OCI-LY3 (cell line): ENCODE measurements around the gene TENM4.

Experiments used
- H2AFZ ChIP-seq: fragments of 200-600, 300-600 bp; shearing (Covaris generic); 2 replicates; pipeline ENCODE4 v1.6.0; 2014; ENCODE audit warnings: antibody characterized with exemption, low read depth, low read length
- H3K27ac ChIP-seq: fragments of 200-600, 300-600 bp; sonication (generic); 2 replicates; pipeline ENCODE4 v1.5.1; 2014; ENCODE audit warnings: mild to moderate bottlenecking, low read length, moderate library complexity, mixed read lengths
- H3K27me3 ChIP-seq: fragments of 200-600, 300-600 bp; sonication (generic); 2 replicates; pipeline ENCODE4 v1.6.1; 2014; ENCODE audit warnings: low read depth, low read length, mixed read lengths
- H3K36me3 ChIP-seq: fragments of 200-600, 300-600 bp; sonication (generic); replicated peaks from 2 replicates; pipeline ENCODE3; 2014; ENCODE audit warnings: low read depth, low read length, mixed read lengths
- H3K4me1 ChIP-seq: fragments of 300-600, 200-600 bp; sonication (generic); 2 replicates; pipeline ENCODE4 v1.6.1; 2014; ENCODE audit warnings: low read length, mixed read lengths
- H3K4me2 ChIP-seq: fragments of 200-600, 300-600 bp; sonication (generic); 2 replicates; pipeline ENCODE4 v1.6.1; 2014; ENCODE audit warnings: low read length, mixed read lengths
- H3K4me3 ChIP-seq: fragments of 300-600, 200-600 bp; sonication (generic); 2 replicates; pipeline ENCODE4 v1.5.1; 2014; ENCODE audit warnings: antibody characterized with exemption, mild to moderate bottlenecking, low read length, moderate library complexity
- H3K79me2 ChIP-seq: fragments of 300-600, 200-600 bp; shearing (Covaris generic); 2 replicates; pipeline ENCODE4 v1.6.1; 2014; ENCODE audit warnings: mild to moderate bottlenecking, low read length, mixed read lengths
- H3K9ac ChIP-seq: fragments of 300-600, 200-600 bp; shearing (Covaris generic); 2 replicates; pipeline ENCODE4 v1.6.0; 2014; ENCODE audit warnings: mild to moderate bottlenecking, low read length, moderate library complexity
- H3K9me3 ChIP-seq: fragments of 200-600, 300-600 bp; shearing (Covaris generic); 2 replicates; pipeline ENCODE4 v1.6.1; 2014; ENCODE audit warnings: low read length, mixed read lengths; ENCODE audit not compliant: insufficient read depth
- H4K20me1 ChIP-seq: fragments of 200-600, 300-600 bp; sonication (generic); 2 replicates; pipeline ENCODE4 v1.6.1; 2016; ENCODE audit warnings: low read length, mixed read lengths; ENCODE audit not compliant: insufficient read depth
- EZH2phosphoT487 ChIP-seq: fragments of 200-600 bp; shearing (Covaris generic); IDR thresholded peaks from 2 replicates; pipeline ENCODE4 v1.6.1; 2018; ENCODE audit warnings: antibody characterized with exemption, mixed run types, low read depth
- TF ChIP-seq, protein P1 (sequence below): fragments of 200-600, 300-600 bp; sonication (generic); IDR thresholded peaks from 2 replicates; pipeline ENCODE4 v1.5.1; 2014; ENCODE audit warnings: antibody characterized with exemption, low read length, low read depth

The TENM4 gene

DNA sequence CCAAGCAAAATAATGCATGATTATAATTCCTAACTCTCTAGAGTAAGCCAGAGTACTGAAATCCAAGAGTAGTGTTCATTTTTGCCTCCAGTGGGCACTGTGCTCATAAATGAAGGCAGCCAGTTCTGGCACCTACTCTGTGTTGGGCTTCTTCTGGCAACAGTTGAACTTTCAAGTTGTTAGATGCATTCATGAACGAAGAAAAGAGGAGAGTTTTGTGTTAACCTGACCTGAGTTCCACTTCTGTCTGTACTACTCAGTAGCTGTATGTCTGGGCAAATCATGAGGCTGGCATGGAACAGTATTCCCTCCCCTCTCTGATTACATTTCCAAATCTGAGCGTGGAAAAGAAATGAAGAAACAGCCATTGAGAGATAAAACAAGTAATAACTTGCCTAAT lies 20.3 kb upstream of the TENM4 start:
- H3K4me1 ChIP-seq, result peaks cover 13% of the 10 kb centered on the region
- no peak overlapping the region for H3K9ac ChIP-seq
- H3K27ac ChIP-seq, result no peak overlapping the region
- H2AFZ ChIP-seq, result no peak overlapping the region
- peaks cover 6% of the 10 kb centered on the region; the same call in 1 of the 2 replicates for H3K27me3 ChIP-seq
- H3K4me3 ChIP-seq, result no peak overlapping the region
- no peaks in the 10 kb centered on the region for H3K79me2 ChIP-seq
- no peak for TF ChIP-seq EZH2phosphoT487
- TF ChIP-seq, protein P1, sequence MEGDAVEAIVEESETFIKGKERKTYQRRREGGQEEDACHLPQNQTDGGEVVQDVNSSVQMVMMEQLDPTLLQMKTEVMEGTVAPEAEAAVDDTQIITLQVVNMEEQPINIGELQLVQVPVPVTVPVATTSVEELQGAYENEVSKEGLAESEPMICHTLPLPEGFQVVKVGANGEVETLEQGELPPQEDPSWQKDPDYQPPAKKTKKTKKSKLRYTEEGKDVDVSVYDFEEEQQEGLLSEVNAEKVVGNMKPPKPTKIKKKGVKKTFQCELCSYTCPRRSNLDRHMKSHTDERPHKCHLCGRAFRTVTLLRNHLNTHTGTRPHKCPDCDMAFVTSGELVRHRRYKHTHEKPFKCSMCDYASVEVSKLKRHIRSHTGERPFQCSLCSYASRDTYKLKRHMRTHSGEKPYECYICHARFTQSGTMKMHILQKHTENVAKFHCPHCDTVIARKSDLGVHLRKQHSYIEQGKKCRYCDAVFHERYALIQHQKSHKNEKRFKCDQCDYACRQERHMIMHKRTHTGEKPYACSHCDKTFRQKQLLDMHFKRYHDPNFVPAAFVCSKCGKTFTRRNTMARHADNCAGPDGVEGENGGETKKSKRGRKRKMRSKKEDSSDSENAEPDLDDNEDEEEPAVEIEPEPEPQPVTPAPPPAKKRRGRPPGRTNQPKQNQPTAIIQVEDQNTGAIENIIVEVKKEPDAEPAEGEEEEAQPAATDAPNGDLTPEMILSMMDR, result peak; percentile 92
- H3K4me2 ChIP-seq, result 0 out of 2 replicates have a peak overlapping the region, but pooled peaks have one; percentile 10
- H3K36me3 ChIP-seq, result no peaks in the 10 kb centered on the region
- H3K9me3 ChIP-seq, result no peaks in the 10 kb centered on the region
- H4K20me1 ChIP-seq, result no peaks in the 10 kb centered on the region

DNA sequence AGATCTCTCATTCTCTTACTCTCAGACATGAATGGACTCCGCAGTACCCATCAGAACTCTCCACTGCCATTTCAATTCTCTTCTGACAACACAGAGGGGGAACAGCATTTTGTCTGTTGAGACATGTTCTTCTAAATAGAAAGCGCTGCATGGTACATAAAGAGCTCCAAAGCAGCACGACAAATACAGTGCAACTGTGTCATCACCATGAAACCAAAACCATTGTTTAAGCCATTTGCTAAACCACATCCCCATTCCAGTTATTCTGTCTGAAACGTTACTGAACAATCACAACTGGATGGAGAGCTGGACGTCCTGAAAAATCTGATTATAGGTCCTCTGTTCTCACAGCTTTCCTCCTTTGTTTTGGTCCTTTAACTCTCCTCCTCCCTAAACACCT lies 17.9 kb upstream of the TENM4 start:
- Histone ChIP-seq H3K27ac (no peak overlapping the region), H3K27me3 (peaks cover 13% of the 10 kb centered on the region; the same call in 1 of the 2 replicates), H3K4me2 (no peak overlapping the region), H3K79me2 (no peaks in the 10 kb centered on the region), H3K36me3 (no peaks in the 10 kb centered on the region), H4K20me1 (no peaks in the 10 kb centered on the region), H3K9me3 (no peaks in the 10 kb centered on the region), H3K9ac (no peak overlapping the region), H2AFZ (no peak overlapping the region), H3K4me3 (no peak overlapping the region), H3K4me1 (peaks cover 5% of the 10 kb centered on the region)
- no peak for TF ChIP-seq EZH2phosphoT487
- TF ChIP-seq, protein P1, result no peak

GRCh38 chr11:79456501-79456900 lies 15.7 kb upstream of the TENM4 start:
- no peaks in the 10 kb centered on the region for H4K20me1 ChIP-seq
- no peaks in the 10 kb centered on the region for H3K36me3 ChIP-seq
- no peak overlapping the region for H3K9ac ChIP-seq
- TF ChIP-seq, protein P1, result no peak
- no peak for TF ChIP-seq EZH2phosphoT487
- no peak overlapping the region for H3K4me3 ChIP-seq
- peaks cover 10% of the 10 kb centered on the region; the same call in 1 of the 2 replicates for H3K27me3 ChIP-seq
- H3K27ac ChIP-seq, result no peak overlapping the region
- no peaks in the 10 kb centered on the region for H3K79me2 ChIP-seq
- H3K9me3 ChIP-seq, result no peaks in the 10 kb centered on the region
- H3K4me1 ChIP-seq, result peaks cover 4% of the 10 kb centered on the region
- no peak overlapping the region for H2AFZ ChIP-seq
- no peak overlapping the region for H3K4me2 ChIP-seq

DNA sequence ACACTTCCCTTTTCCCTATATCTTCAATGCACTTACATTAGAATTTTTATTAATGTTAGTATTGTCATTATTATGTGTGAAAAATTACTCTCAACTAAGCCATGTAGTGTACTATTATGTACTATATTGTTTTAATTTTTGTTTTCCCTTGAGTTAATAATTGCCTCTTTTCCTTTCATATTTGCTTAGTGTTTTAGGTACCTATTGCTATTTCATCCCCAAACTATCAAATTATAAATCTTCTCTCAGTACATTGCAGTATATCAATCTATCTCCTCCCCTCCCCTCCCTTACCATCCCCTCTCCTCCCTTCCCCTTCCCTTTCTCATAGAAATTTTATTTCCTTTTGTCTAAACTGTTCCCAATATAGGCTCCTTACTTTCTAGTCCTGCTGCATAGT lies 12.8 kb upstream of the TENM4 start:
- Histone ChIP-seq H3K9me3 (no peaks in the 10 kb centered on the region), H3K36me3 (no peaks in the 10 kb centered on the region), H3K4me2 (no peak overlapping the region), H2AFZ (no peak overlapping the region), H3K4me3 (no peak overlapping the region), H3K27ac (no peak overlapping the region), H3K27me3 (peaks cover 10% of the 10 kb centered on the region; the same call in 1 of the 2 replicates), H3K79me2 (no peaks in the 10 kb centered on the region), H4K20me1 (no peaks in the 10 kb centered on the region), H3K4me1 (peaks cover 11% of the 10 kb centered on the region), H3K9ac (no peak overlapping the region)
- no peak for TF ChIP-seq EZH2phosphoT487
- TF ChIP-seq, protein P1, result no peak
